Breast epithelium (tissue), 3 donors: Measurements from ENCODE around the gene UNC13C.

Experiments used
- POLR2AphosphoS5 ChIP-seq, 3 donors: sonication (generic); formaldehyde crosslinking; IDR thresholded peaks; one replicate each; pipeline ENCODE4 v1.6.1; 2017; ENCODE audit warnings: antibody characterized with exemption in 3 of 3
- TF ChIP-seq, protein P1 (sequence below), 3 donors: fragments of 450-650 bp; IDR thresholded peaks; one replicate each; pipeline ENCODE4 v1.5.1; 2016 to 2017; ENCODE audit warnings: antibody characterized with exemption in 3 of 3, mild to moderate bottlenecking in 3 of 3, moderate library complexity in 3 of 3

DNA sequence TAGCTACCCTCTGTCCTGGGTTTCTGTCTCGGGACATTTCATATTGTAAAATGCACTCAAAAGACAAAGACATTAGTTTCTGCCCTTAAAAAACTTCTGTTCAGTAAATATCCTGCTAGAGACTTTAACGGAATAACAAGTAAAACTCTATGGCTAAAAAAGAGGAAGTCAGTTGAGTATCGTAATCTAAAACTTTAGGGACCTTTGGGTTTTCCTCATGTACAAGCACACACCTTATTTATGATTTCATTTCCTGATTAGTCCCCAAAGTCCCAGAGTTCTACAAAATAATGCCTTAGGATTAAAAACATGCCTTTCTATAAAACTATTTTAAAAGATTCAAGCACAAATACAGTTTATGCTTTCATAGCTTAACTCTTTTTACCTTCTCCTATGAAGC is 585.9 kb downstream of the UNC13C start:
- TF ChIP-seq, protein P1, sequence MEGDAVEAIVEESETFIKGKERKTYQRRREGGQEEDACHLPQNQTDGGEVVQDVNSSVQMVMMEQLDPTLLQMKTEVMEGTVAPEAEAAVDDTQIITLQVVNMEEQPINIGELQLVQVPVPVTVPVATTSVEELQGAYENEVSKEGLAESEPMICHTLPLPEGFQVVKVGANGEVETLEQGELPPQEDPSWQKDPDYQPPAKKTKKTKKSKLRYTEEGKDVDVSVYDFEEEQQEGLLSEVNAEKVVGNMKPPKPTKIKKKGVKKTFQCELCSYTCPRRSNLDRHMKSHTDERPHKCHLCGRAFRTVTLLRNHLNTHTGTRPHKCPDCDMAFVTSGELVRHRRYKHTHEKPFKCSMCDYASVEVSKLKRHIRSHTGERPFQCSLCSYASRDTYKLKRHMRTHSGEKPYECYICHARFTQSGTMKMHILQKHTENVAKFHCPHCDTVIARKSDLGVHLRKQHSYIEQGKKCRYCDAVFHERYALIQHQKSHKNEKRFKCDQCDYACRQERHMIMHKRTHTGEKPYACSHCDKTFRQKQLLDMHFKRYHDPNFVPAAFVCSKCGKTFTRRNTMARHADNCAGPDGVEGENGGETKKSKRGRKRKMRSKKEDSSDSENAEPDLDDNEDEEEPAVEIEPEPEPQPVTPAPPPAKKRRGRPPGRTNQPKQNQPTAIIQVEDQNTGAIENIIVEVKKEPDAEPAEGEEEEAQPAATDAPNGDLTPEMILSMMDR (IDR thresholded peaks at IDR 0.05): no peak
- TF ChIP-seq POLR2AphosphoS5 (IDR thresholded peaks at IDR 0.05): no peak
